ENCODE measurements around the gene DCST2. TPM values are rescaled to one million over a fixed set of nuclear protein-coding genes. Genes with fewer than 3 reads are reported as not detected.

The DCST2 gene
- polyA plus RNA-seq, 2 of the 4 experiments (the other 2 are of a cell fraction), result 0.23 to 1.0 TPM

GRCh38 chr1:155024315-155024714 lies 9.3 kb downstream of the DCST2 start:
- no peak for TF ChIP-seq HEYL (CRISPR knock-in tag; IDR thresholded peaks at IDR 0.05)
- no peak for TF ChIP-seq CBX8 (IDR thresholded peaks at IDR 0.05)
- DNase-seq (ENCODE audit: low read depth in 1 of 2, low spot score in 1 of 2), result no peak
- 98% methylated on average over 7 of the region's 9 CpGs for WGBS (ENCODE audit: missing lambda C conversion rate)
- POLR2A ChIA-PET, result no interaction called here
- CTCF ChIA-PET, result interaction anchor here (0.9 to 1.0 kb wide), 2 partner anchors 120 to 359 kb away, joined by 3 to 4 read pairs; no protein-coding TSS in a partner anchor
- peak overlapping the region; percentile 75 to 83 for H3K27ac ChIP-seq
- ATAC-seq, result no peak
- peaks cover 66% of the 10 kb centered on the region for H3K4me1 ChIP-seq
- H3K9me3 ChIP-seq, result no peaks in the 10 kb centered on the region
- FAIRE-seq, result no peak
- no peak overlapping the region for H3K4me3 ChIP-seq
- H3K4me2 ChIP-seq, result peak overlapping the region; percentile 64

DNA sequence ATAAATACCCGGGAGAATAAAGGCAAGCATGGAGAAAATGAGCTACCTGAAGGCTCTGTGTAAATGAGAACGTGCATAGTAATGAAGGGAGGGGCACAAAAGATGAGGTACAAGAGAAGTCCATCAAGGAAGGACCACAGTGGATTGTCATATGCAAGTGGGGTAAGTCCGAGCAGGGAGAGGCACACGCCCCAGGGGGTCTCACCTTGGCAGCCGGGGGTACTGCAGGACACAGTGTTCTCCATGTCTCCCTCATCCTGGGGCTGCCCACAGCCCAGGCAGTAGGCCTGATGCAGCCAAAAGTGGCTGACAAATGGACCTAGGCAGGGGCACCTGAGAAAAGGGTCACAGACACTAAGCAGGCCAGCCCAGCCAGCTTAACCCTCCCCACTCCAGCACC lies 10.0 kb downstream of the DCST2 start:
- ATAC-seq, result peak in 1 of 2 experiments; percentile 5; a peak in 1 of 6 replicates
- CTCF ChIA-PET, result interaction anchor here (0.9 to 1.3 kb wide), 2 partner anchors 120 to 464 kb away, joined by 3 to 4 read pairs; no protein-coding TSS in a partner anchor
- no peak overlapping the region for H3K4me2 ChIP-seq
- no peaks in the 10 kb centered on the region for H3K9me3 ChIP-seq
- peaks cover 72% of the 10 kb centered on the region for H3K4me1 ChIP-seq
- DNase-seq (ENCODE audit: low read depth in 1 of 2, low spot score in 1 of 2), result no peak
- WGBS (ENCODE audit: missing lambda C conversion rate), result 81% methylated on average over 5 of the region's 5 CpGs
- POLR2A ChIA-PET, result interaction anchor here (1.5 kb wide), 1 partner anchor 27 kb away, joined by 5 read pairs; the partner anchor contains the start of gene ADAM15
- peak; percentile 7 for FAIRE-seq
- H3K4me3 ChIP-seq, result no peak overlapping the region
- peak overlapping the region; percentile 71 to 75; a peak in 3 of 6 replicates for H3K27ac ChIP-seq
- no peak for TF ChIP-seq ZNF302 (CRISPR knock-in tag; IDR thresholded peaks at IDR 0.05)
- no peak for TF ChIP-seq RARB (CRISPR knock-in tag; IDR thresholded peaks at IDR 0.05)
- TF ChIP-seq, protein P1, sequence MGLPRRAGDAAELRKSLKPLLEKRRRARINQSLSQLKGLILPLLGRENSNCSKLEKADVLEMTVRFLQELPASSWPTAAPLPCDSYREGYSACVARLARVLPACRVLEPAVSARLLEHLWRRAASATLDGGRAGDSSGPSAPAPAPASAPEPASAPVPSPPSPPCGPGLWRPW (IDR thresholded peaks at IDR 0.05), result no peak
- TF ChIP-seq FOXS1 (CRISPR knock-in tag; IDR thresholded peaks at IDR 0.05), result no peak
- no peak for TF ChIP-seq TFCP2L1 (CRISPR knock-in tag; IDR thresholded peaks at IDR 0.05)
- no peak for TF ChIP-seq RCOR1 (IDR thresholded peaks at IDR 0.05; ENCODE audit: low read depth, low read length)
- TF ChIP-seq MAZ (IDR thresholded peaks at IDR 0.05; ENCODE audit: borderline replicate concordance, low read depth, low read length), result no peak
- no peak for TF ChIP-seq JUNB (IDR thresholded peaks at IDR 0.05)
- no peak for TF ChIP-seq EHMT2 (IDR thresholded peaks at IDR 0.05; ENCODE audit: low read depth)
- no peak for TF ChIP-seq RAD21 (conservative IDR thresholded peaks at IDR 0.05 in 1 of 2, IDR thresholded peaks at IDR 0.05 in 1 of 2)
- TF ChIP-seq CHD4 (IDR thresholded peaks at IDR 0.05; ENCODE audit: borderline replicate concordance), result no peak
- no peak for TF ChIP-seq HOXA7 (CRISPR knock-in tag; IDR thresholded peaks at IDR 0.05)
- TF ChIP-seq MAFK (IDR thresholded peaks at IDR 0.05; ENCODE audit: partially characterized antibody), result no peak
- TF ChIP-seq BCL3 (IDR thresholded peaks at IDR 0.05), result no peak
- TF ChIP-seq, protein P2, sequence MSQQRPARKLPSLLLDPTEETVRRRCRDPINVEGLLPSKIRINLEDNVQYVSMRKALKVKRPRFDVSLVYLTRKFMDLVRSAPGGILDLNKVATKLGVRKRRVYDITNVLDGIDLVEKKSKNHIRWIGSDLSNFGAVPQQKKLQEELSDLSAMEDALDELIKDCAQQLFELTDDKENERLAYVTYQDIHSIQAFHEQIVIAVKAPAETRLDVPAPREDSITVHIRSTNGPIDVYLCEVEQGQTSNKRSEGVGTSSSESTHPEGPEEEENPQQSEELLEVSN (IDR thresholded peaks at IDR 0.05; ENCODE audit: borderline replicate concordance, low read depth), result no peak
- TF ChIP-seq, protein P3, sequence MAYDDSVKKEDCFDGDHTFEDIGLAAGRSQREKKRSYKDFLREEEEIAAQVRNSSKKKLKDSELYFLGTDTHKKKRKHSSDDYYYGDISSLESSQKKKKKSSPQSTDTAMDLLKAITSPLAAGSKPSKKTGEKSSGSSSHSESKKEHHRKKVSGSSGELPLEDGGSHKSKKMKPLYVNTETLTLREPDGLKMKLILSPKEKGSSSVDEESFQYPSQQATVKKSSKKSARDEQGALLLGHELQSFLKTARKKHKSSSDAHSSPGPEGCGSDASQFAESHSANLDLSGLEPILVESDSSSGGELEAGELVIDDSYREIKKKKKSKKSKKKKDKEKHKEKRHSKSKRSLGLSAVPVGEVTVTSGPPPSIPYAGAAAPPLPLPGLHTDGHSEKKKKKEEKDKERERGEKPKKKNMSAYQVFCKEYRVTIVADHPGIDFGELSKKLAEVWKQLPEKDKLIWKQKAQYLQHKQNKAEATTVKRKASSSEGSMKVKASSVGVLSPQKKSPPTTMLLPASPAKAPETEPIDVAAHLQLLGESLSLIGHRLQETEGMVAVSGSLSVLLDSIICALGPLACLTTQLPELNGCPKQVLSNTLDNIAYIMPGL (CRISPR knock-in tag; IDR thresholded peaks at IDR 0.05; ENCODE audit: borderline replicate concordance), result no peak
- TF ChIP-seq CBX8 (IDR thresholded peaks at IDR 0.05), result no peak
- TF ChIP-seq, protein P4, sequence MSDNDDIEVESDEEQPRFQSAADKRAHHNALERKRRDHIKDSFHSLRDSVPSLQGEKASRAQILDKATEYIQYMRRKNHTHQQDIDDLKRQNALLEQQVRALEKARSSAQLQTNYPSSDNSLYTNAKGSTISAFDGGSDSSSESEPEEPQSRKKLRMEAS (IDR thresholded peaks at IDR 0.05), result no peak
- TF ChIP-seq NR3C1 (IDR thresholded peaks at IDR 0.05), result no peak

DNA sequence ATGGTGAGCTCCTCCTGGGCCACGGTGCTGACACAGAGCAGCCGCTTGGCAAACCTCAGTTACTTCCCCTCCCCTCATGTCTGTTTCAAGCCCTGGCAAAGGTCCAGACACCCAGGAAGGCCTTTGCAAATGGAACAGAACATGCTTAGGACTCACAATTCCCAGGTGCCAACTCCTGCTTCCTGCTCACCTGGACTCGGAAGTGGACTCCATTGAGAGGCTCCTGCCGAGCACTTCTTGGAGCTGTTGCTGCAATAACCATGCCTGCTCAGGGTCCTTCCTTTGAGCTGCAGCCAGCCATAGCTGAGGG lies 10.7 kb downstream of the DCST2 start:
- no peak for FAIRE-seq
- POLR2A ChIA-PET, result interaction anchor here (1.5 kb wide), 1 partner anchor 28 kb away, joined by 5 read pairs; the partner anchor contains the start of gene ADAM15
- no peak for TF ChIP-seq ZSCAN20 (CRISPR knock-in tag; IDR thresholded peaks at IDR 0.05)
- TF ChIP-seq HOXA7 (CRISPR knock-in tag; IDR thresholded peaks at IDR 0.05), result no peak
- no peak for TF ChIP-seq ZNF302 (CRISPR knock-in tag; IDR thresholded peaks at IDR 0.05)
- TF ChIP-seq, protein P5, sequence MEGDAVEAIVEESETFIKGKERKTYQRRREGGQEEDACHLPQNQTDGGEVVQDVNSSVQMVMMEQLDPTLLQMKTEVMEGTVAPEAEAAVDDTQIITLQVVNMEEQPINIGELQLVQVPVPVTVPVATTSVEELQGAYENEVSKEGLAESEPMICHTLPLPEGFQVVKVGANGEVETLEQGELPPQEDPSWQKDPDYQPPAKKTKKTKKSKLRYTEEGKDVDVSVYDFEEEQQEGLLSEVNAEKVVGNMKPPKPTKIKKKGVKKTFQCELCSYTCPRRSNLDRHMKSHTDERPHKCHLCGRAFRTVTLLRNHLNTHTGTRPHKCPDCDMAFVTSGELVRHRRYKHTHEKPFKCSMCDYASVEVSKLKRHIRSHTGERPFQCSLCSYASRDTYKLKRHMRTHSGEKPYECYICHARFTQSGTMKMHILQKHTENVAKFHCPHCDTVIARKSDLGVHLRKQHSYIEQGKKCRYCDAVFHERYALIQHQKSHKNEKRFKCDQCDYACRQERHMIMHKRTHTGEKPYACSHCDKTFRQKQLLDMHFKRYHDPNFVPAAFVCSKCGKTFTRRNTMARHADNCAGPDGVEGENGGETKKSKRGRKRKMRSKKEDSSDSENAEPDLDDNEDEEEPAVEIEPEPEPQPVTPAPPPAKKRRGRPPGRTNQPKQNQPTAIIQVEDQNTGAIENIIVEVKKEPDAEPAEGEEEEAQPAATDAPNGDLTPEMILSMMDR (IDR thresholded peaks at IDR 0.05), result no peak
- TF ChIP-seq BHLHE40 (IDR thresholded peaks at IDR 0.05; ENCODE audit: low read depth, low read length), result no peak
- TF ChIP-seq SREBF2 (IDR thresholded peaks at IDR 0.05), result no peak
- no peak for TF ChIP-seq POLR2AphosphoS2 (conservative IDR thresholded peaks at IDR 0.05; ENCODE audit: low read length)
- no peak for TF ChIP-seq ESRRA (IDR thresholded peaks at IDR 0.05; ENCODE audit: borderline replicate concordance, low read length)
- no peak for TF ChIP-seq HOXB5 (CRISPR knock-in tag; IDR thresholded peaks at IDR 0.05)
- TF ChIP-seq BCL3 (IDR thresholded peaks at IDR 0.05), result no peak
- TF ChIP-seq CEBPB (IDR thresholded peaks at IDR 0.05), result no peak

More for the DNA sequence above, 10.7 kb downstream of the DCST2 start:
- Histone ChIP-seq H3K9me3 (no peaks in the 10 kb centered on the region), H3K27ac (peak overlapping the region; percentile 71 to 75; a peak in 5 of 6 replicates), H3K4me1 (peaks cover 80% of the 10 kb centered on the region), H3K4me3 (no peak overlapping the region), H3K4me2 (peak overlapping the region; percentile 3)
- 28% methylated on average over 4 of the region's 4 CpGs for WGBS (ENCODE audit: missing lambda C conversion rate)
- CTCF ChIA-PET, result interaction anchor here (1.3 to 1.7 kb wide), 3 partner anchors 62 to 543 kb away, joined by 4 to 6 read pairs (median 4); no protein-coding TSS in a partner anchor
- peak in 1 of 2 experiments; percentile 43 for DNase-seq (ENCODE audit: low read depth in 1 of 2, low spot score in 1 of 2)
- ATAC-seq, result peak; percentile 10 to 18; a peak in 2 of 6 replicates

Measured in A549 (cell line).